Measurements from ENCODE around the gene CYP19A1.

The CYP19A1 gene

GRCh38 chr15:51341366-51342226 lies 3.2 kb upstream of the CYP19A1 start, which contains the start of gene GLDN:
Gene GLDN (plus strand): TSS chr15:51341655. CDS start chr15:51341685, 30 bp downstream.
- no peak for TF ChIP-seq CTCF (IDR thresholded peaks at IDR 0.05; ENCODE audit: borderline replicate concordance, insufficient read depth, low read depth, low read length)
- H3K4me3 ChIP-seq (ENCODE audit: low read depth, low read length) = no peak within 1 kb of the TSS

GRCh38 chr15:51335538-51336410 lies 2.6 kb downstream of the CYP19A1 start:
- no peak overlapping the region for H3K4me3 ChIP-seq (ENCODE audit: low read depth, low read length)
- TF ChIP-seq CTCF (IDR thresholded peaks at IDR 0.05; ENCODE audit: borderline replicate concordance, insufficient read depth, low read depth, low read length) = no peak

GRCh38 chr15:51335087-51335486 lies 3.3 kb downstream of the CYP19A1 start:
- no peak overlapping the region for H3K4me3 ChIP-seq (ENCODE audit: low read depth, low read length)
- TF ChIP-seq CTCF (IDR thresholded peaks at IDR 0.05; ENCODE audit: borderline replicate concordance, insufficient read depth, low read depth, low read length) = no peak

GRCh38 chr15:51334011-51334451 lies 4.4 kb downstream of the CYP19A1 start:
- no peak overlapping the region for H3K4me3 ChIP-seq (ENCODE audit: low read depth, low read length)
- TF ChIP-seq CTCF (IDR thresholded peaks at IDR 0.05; ENCODE audit: borderline replicate concordance, insufficient read depth, low read depth, low read length) = no peak

GRCh38 chr15:51333571-51333970 lies 4.8 kb downstream of the CYP19A1 start:
- H3K4me3 ChIP-seq (ENCODE audit: low read depth, low read length) = no peak overlapping the region
- TF ChIP-seq CTCF (IDR thresholded peaks at IDR 0.05; ENCODE audit: borderline replicate concordance, insufficient read depth, low read depth, low read length) = no peak

GRCh38 chr15:51332206-51333147 lies 5.9 kb downstream of the CYP19A1 start:
- no peak for TF ChIP-seq CTCF (IDR thresholded peaks at IDR 0.05; ENCODE audit: borderline replicate concordance, insufficient read depth, low read depth, low read length)
- H3K4me3 ChIP-seq (ENCODE audit: low read depth, low read length) = no peak overlapping the region
